ENCODE data around the gene ABHD3. TPM values are rescaled to one million over a fixed set of nuclear protein-coding genes. Genes with fewer than 3 reads are reported as not detected.
"Not testable (repeated sequence)": the region's sequence is repeated elsewhere in the genome, so short reads cannot be mapped to it uniquely, and the experiment has no call there.

Gene ABHD3
- total RNA-seq, 4 donors from 2014 or later = 59.8 to 611 (median 122) TPM

GRCh38 chr18:21689736-21690135 lies 14.8 kb downstream of the ABHD3 start:
- H3K36me3 ChIP-seq = peaks cover 0 to 11% (median 5%) of the 10 kb centered on the region in 4 donors
- intact Hi-C loops (cut with DNase I; ENCODE audit: low total_unique reads) (no loop called here), in situ Hi-C loops (cut with MboI; ENCODE audit: low pct_ligation_motif_present in 1 of 4, low pct_unique_long_range_greater_than_20kb in 1 of 4, low sequenced_read_pairs in 3 of 4) (no loop called here)
- peaks cover 3 to 27% (median 16%) of the 10 kb centered on the region in 4 donors for H3K4me1 ChIP-seq
- no peaks in the 10 kb centered on the region for H3K27me3 ChIP-seq
- H3K9me3 ChIP-seq = peaks cover 0 to 4% of the 10 kb centered on the region in 2 donors
- no peak overlapping the region for H3K27ac ChIP-seq
- no peak for DNase-seq
- 82 to 100% methylated on average over 1 of the region's 1 CpG for WGBS, 2 donors (ENCODE audit: low coverage in 1 of 2)
- TF ChIP-seq EP300 (IDR thresholded peaks at IDR 0.05; ENCODE audit: low read depth) = no peak
- no peak for TF ChIP-seq CTCF (IDR thresholded peaks at IDR 0.05)
- no peak for TF ChIP-seq POLR2A (IDR thresholded peaks at IDR 0.05)
- TF ChIP-seq POLR2AphosphoS5 (IDR thresholded peaks at IDR 0.05) = no peak
- no peak overlapping the region for H3K4me3 ChIP-seq

GRCh38 chr18:21686282-21687105 lies 18.1 kb downstream of the ABHD3 start:
- Histone ChIP-seq H3K4me1 (peaks cover 15 to 43% (median 29%) of the 10 kb centered on the region in 4 donors), H3K27ac (peak overlapping the region; percentile 70 to 83 (median 78)), H3K27me3 (no peaks in the 10 kb centered on the region), H3K36me3 (peaks cover 0 to 11% (median 0%) of the 10 kb centered on the region in 4 donors), H3K9me3 (peaks cover 0 to 4% of the 10 kb centered on the region in 2 donors), H3K4me3 (peak overlapping the region in 1 of 4 donors; percentile 1)
- TF ChIP-seq POLR2AphosphoS5 (IDR thresholded peaks at IDR 0.05) (peak in 2 of 3 donors; percentile 22 to 67), POLR2A (IDR thresholded peaks at IDR 0.05) (no peak)
- 18 to 43% methylated on average over 5 to 8 of the region's 8 CpGs for WGBS, 2 donors (ENCODE audit: low coverage in 1 of 2)
- intact Hi-C loops (cut with DNase I; ENCODE audit: low total_unique reads) = no loop called here
- DNase-seq = no peak
- in situ Hi-C loops (cut with MboI; ENCODE audit: low pct_ligation_motif_present in 1 of 4, low pct_unique_long_range_greater_than_20kb in 1 of 4, low sequenced_read_pairs in 3 of 4) = no loop called here

- H3K9me3 ChIP-seq; DNase-seq; in situ Hi-C loops (cut with MboI; ENCODE audit: low pct_ligation_motif_present in 1 of 4, low pct_unique_long_range_greater_than_20kb in 1 of 4, low sequenced_read_pairs in 3 of 4); H3K36me3 ChIP-seq; H3K27me3 ChIP-seq; intact Hi-C loops (cut with DNase I; ENCODE audit: low total_unique reads); H3K4me3 ChIP-seq: not testable (repeated sequence)
- 75 to 87% methylated on average over 5 to 12 of the region's 12 CpGs for WGBS, 2 donors (ENCODE audit: low coverage in 1 of 2)
- H3K27ac ChIP-seq = peak overlapping the region; percentile 70 to 83 (median 78)
- peaks cover 15 to 44% (median 29%) of the 10 kb centered on the region in 4 donors for H3K4me1 ChIP-seq
Observed at GRCh38 chr18:21685556-21685981, 19.0 kb downstream of the ABHD3 start.

- Histone ChIP-seq H3K36me3 (no peaks in the 10 kb centered on the region), H3K27me3 (no peaks in the 10 kb centered on the region), H3K4me1 (peaks cover 15 to 47% (median 31%) of the 10 kb centered on the region in 4 donors), H3K9me3 (no peaks in the 10 kb centered on the region), H3K4me3 (no peak overlapping the region), H3K27ac (no peak overlapping the region)
- no peak for TF ChIP-seq POLR2AphosphoS5 (IDR thresholded peaks at IDR 0.05)
- no peak for TF ChIP-seq POLR2A (IDR thresholded peaks at IDR 0.05)
- no peak for TF ChIP-seq CTCF (IDR thresholded peaks at IDR 0.05)
- no peak for TF ChIP-seq EP300 (IDR thresholded peaks at IDR 0.05; ENCODE audit: low read depth)
- intact Hi-C loops (cut with DNase I; ENCODE audit: low total_unique reads) = no loop called here
- in situ Hi-C loops (cut with MboI; ENCODE audit: low pct_ligation_motif_present in 1 of 4, low pct_unique_long_range_greater_than_20kb in 1 of 4, low sequenced_read_pairs in 3 of 4) = no loop called here
- DNase-seq = no peak
- WGBS, 2 donors (ENCODE audit: low coverage in 1 of 2) = 70 to 79% methylated on average over 2 of the region's 2 CpGs
Observed at GRCh38 chr18:21684731-21685130, 19.8 kb downstream of the ABHD3 start.

- WGBS, 2 donors (ENCODE audit: low coverage in 1 of 2) = 9 to 13% methylated on average over 4 to 11 of the region's 11 CpGs
- intact Hi-C loops (cut with DNase I; ENCODE audit: low total_unique reads) = no loop called here
- DNase-seq = no peak
- Histone ChIP-seq H3K9me3 (no peaks in the 10 kb centered on the region), H3K4me3 (peak overlapping the region; percentile 4 to 45 (median 31)), H3K27me3 (no peaks in the 10 kb centered on the region), H3K36me3 (no peaks in the 10 kb centered on the region), H3K4me1 (peaks cover 15 to 60% (median 35%) of the 10 kb centered on the region in 4 donors), H3K27ac (peak overlapping the region; percentile 78 to 88 (median 82))
- in situ Hi-C loops (cut with MboI; ENCODE audit: low pct_ligation_motif_present in 1 of 4, low pct_unique_long_range_greater_than_20kb in 1 of 4, low sequenced_read_pairs in 3 of 4) = no loop called here
- TF ChIP-seq POLR2AphosphoS5 (IDR thresholded peaks at IDR 0.05) (peak; percentile 22 to 51 (median 39)), EP300 (IDR thresholded peaks at IDR 0.05; ENCODE audit: low read depth) (no peak), POLR2A (IDR thresholded peaks at IDR 0.05) (no peak), CTCF (IDR thresholded peaks at IDR 0.05) (no peak)
Observed at GRCh38 chr18:21682371-21683051, 22.1 kb downstream of the ABHD3 start.
